HG02870 (cell line): Measurements from ENCODE around the gene TRIM45.
A peak's percentile ranks its signal among the peaks of the same experiment; 100 is the strongest.
"Not testable (repeated sequence)": the region's sequence is repeated elsewhere in the genome, so short reads cannot be mapped to it uniquely, and the experiment has no call there.

Experiments
- ATAC-seq: cut with Tn5 transposase; IDR thresholded peaks from one replicate; pipeline ENCODE4 v1.9.1; 2021; ENCODE audit warnings: mild to moderate bottlenecking, moderate library complexity; ENCODE audit not compliant: unreplicated experiment

The TRIM45 gene

DNA sequence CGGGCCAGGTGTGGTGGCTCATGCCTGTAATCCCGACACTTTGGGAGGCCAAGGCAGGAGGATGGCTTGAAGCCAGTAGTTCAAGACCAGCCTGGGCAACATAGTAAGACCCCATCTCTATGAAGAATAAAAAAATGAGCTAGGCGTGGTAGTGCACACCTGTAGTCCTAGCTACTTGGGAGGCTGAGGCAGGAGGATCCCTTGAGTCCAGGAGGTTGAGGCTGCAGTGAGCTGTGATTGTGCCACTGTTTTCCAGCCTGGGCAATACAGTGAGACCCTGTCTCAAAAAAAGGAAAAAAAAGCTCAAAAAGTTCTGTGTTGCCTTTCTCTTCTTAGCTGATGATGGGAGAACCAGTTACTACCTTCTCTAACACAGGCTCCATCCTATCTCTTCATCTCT lies 19.7 kb downstream of the TRIM45 start:
- not testable (repeated sequence) for ATAC-seq

GRCh38 chr1:117101334-117101733 lies 20.2 kb downstream of the TRIM45 start:
- no peak for ATAC-seq

DNA sequence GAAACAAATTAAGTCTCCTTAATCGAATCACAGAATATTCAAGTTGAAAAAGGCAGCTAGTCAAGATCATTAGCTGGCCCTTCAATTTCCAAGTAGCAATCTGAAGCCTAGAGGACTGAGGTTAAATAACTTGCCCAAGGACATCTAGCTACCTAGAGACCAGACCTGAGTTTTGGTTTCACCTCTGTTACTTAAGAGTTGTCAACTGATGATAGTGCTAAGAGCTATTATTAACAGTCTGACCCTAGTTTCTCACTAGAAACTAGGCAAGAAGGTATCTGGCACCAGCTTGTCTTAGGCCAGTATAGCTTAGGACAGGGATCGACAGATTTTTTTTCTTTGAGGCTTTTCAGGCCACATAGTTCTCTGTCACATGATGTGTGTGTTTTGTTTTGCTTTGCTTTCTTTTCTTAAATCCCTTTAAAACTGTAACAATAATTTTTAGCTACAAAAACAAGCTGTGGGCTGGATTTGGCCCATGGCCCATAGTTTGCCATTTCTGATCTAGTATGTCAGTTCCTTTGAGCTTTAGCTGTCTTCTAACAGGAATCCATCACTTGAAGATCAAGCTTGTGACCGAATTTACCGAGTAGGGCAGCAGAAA lies 23.2 kb downstream of the TRIM45 start:
- ATAC-seq: no peak

DNA sequence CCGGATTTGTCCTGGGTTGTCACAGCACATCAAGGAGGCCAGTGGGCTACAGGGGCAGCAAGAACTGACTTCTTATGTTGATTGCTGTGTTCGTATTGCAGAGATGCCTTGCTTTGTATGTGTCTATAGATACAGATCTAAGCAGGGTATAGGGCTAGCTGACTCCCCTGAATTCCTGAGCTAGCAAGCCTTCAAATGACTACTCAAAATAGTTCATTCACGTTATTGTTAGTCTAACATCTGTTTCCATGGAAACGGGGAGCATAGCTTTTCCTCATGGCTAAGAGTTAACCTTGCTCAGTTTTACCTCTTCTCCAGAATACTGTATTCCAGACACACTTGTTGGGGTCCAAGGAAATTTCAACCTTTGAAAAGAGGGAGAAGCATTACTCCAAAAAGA lies 24.1 kb downstream of the TRIM45 start:
- ATAC-seq: no peak

DNA sequence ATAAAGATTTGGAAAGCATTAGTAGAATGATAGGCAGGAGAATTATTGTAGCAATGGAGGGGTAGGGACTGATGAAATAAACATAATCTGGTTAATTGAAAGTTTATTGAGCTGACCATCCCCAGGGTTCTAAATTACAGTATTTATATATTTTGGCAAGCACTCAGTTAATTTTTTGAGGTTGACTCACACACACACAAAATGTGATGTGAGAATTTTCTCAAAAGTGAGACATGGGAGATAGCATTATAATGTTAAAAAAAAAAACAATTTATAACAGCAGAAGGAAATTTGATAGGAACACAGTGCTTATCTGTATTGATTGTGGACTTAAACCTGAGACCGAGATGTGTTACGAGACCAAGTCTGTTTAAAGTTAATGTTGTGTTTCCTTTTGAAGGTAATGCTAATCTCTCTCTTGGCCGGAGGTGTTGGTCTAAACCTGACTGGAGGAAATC lies 24.6 kb downstream of the TRIM45 start:
- ATAC-seq: no peak

GRCh38 chr1:117094841-117095604 lies 26.5 kb downstream of the TRIM45 start:
- ATAC-seq: no peak

DNA sequence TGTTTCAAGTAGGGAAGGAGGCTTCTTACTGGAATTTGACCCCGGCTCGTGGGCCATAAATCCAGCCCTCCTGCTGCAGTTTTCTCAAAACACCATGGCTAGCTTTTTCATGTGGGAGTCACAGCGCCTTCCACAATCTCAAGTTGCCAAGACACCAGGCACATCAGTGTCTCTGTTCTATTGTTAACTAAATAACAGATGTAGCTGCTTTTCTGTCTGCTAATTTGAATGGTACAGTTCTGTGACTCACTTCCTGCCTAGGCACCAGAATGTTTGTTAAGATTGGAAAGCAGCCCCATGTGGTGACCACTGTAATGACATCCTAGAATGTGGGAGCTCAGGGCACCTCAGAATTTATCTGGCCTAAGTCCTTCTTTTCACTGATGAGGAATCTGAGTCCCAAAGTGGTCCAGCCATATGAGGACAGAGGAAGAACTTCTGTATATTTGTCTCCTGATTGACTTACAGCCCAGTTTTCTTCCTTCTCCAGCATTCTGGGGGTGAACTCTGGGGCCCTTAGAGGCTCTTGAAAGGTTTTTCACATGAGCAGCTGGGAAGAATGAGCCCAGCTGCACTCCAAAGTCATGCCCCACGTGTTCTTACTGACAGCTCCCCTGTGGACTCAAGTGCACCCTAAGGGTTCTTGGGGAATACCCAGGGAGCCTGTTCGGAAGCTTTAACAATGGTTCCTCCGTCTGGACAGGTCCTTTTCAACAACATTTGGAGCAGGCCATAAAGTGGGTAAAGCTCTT lies 27.5 kb downstream of the TRIM45 start:
- peak; percentile 62 for ATAC-seq

DNA sequence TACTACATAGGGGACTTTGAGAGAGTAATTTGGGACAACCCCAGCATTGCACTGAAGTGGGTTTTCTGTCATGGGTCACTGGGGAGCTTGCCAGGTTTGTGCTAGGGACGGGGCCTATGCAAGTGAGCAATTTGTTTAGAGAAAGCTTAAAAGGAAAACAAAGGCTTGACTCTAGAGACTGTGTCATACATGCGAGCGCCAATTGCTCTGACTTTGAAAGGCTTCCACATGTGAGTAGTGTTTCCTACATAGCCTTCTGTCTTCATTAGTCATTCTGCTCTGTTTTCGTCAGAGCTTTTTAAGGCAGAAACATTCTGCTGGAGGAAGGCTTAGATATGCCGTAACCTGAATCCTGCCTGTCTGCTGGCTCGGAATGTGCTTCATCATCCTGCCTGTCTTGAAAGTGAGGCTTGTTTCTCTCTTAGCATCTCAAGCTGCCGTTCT lies 28.4 kb downstream of the TRIM45 start:
- no peak for ATAC-seq

GRCh38 chr1:117092594-117092993 lies 29.0 kb downstream of the TRIM45 start:
- ATAC-seq: no peak

GRCh38 chr1:117089996-117090395 lies 31.6 kb downstream of the TRIM45 start:
- ATAC-seq: no peak

GRCh38 chr1:117087686-117088085 lies 33.9 kb downstream of the TRIM45 start:
- ATAC-seq: no peak

GRCh38 chr1:117084231-117084630 lies 37.3 kb downstream of the TRIM45 start:
- no peak for ATAC-seq

GRCh38 chr1:117079737-117080136 lies 41.8 kb downstream of the TRIM45 start:
- no peak for ATAC-seq

- ATAC-seq: no peak
These were observed 44.3 kb downstream of the TRIM45 start for GRCh38 chr1:117077267-117077666.

GRCh38 chr1:117076648-117077047 lies 44.9 kb downstream of the TRIM45 start:
- no peak for ATAC-seq

DNA sequence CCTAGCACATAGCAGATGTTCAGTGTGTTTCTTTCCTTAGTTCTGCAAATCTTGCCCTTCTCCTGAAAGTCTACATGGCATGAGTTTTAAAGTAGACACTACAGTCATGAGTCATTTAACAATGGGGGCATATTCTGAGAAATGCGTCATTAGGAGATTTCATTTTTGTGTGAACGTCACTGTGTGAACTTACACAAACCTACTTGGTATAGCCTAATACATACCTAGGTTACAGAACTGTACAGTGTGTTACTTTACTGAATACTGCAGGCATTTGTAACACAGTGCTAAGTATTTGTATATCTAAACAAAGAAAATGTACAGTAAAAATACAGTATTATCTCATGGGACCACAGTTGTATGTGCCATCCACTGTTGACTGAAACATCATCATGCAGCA lies 51.4 kb downstream of the TRIM45 start:
- ATAC-seq: peak; percentile 40

DNA sequence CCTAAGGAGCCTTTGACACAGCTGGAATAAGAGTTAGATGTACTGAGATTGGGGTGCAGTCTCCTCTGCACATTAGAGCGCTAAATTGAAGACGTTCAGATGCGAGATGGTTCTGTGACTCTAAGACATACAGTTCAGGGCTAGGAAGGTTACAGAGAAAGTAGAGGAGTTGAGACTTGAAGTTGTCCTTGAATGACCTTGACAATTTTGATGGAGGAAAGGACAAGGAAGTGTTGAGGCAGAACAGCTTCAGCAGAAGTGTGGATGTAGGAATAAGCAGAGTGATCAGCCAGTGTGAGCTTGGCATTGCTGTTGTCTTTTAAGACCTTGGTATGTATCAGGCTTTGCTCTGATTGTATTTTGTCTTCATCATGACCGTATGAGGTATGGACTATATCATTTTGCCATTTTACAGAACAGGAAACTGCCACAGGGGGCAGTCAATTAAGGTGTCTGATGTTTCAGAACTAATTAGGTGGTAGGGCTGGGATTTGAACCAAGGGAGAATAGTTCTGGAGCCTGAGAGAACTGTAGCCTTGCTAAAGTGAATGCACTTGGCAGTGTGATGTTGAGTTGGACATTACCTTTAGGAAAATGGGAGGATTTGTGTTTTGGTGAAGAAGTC lies 52.2 kb downstream of the TRIM45 start:
- ATAC-seq: no peak

- ATAC-seq: no peak
These were observed 53.0 kb downstream of the TRIM45 start for GRCh38 chr1:117068580-117068979.

- ATAC-seq: peak; percentile 65
These were observed 53.8 kb downstream of the TRIM45 start for GRCh38 chr1:117067533-117068370.

DNA sequence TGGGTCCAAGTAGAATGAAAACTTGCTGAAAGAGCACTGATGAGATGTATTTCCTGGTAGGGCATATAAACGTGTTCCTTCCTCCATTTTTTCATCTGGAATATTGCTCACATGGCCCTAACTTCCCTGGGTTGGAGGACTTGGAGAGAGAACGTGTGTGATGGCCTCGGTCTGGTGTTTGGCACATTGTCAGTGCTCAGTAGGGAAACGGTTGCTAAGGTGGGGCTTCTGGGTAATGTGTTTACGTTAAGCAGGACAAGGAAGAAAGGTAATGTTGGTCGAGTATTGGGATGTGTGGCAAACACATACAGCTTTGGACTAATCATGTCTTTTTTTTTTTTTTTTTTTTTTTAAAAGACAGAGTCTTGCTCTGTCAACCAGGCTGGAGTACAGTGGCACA lies 55.2 kb downstream of the TRIM45 start:
- ATAC-seq: no peak
